8988T (cell line): ENCODE data around the gene TPD52L2.

ENCODE experiments used
- DNase-seq: peaks from one replicate; pipeline ENCODE4 v3.0.0; 2011

TPD52L2 gene

GRCh38 chr20:63937596-63937995 lies 72.5 kb downstream of the TPD52L2 start:
- peak; percentile 37 for DNase-seq

DNA sequence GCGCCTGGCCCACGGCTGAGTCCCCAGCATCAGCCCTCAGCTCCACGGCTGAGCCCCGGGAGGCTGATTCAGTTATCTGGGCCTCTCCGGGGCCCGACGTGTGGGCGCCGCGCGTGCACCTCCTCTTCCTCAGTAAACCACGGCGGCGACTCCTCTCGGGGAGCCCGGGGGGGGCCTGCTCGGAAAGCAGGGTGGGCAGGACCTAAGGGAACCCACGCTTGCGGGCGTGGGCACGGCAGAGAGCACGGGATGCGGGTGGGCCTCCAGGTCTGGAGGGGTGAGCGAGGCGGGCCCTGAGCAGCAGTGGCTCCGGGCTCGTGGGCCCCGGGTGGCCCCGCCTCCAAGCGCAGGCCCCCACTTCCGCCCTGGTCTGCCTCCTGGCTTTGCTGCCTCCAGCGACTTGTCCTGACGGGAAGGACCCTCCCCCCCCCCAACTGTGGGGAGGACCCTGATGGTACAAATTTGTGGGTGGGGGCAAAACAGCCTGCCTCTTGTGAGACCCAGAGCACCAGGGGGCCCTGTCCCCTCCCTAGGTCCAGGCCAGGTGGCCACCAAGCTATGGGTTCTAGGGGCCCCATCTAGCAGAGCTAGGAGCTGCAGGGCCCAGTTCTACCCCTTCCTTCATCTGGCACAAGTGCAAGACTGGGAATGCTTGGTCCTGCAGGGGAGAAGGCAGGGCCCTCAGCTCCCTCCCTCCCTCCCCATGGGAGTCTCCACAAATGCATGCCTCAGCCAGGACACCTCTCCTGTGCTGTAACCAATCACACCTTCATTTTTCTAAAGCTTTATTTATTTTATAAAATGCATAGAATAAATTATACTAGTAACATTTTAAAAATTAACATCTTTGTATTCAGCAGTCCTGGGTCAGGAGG lies 74.2 kb downstream of the TPD52L2 start:
- peak; percentile 68 for DNase-seq

DNA sequence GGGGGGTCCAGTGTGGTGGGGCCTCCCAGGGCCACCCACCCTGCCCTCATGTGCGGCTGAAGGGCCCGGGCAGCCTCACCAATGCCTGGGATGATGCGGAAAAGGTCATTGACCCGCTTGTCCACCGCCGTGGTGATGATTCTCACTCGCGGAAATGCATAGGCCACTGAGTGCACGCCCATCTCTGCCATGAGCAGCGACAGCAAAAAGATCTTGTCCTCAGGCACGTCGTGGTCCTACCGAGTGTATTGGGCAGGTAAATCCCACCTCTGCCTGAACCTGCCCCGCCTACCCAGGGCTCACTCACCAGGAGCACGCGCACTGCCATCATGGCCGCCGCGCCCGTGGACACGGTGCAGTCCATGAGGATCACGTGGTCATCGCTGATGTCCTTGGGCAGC lies 75.0 kb downstream of the TPD52L2 start:
- DNase-seq: no peak

DNA sequence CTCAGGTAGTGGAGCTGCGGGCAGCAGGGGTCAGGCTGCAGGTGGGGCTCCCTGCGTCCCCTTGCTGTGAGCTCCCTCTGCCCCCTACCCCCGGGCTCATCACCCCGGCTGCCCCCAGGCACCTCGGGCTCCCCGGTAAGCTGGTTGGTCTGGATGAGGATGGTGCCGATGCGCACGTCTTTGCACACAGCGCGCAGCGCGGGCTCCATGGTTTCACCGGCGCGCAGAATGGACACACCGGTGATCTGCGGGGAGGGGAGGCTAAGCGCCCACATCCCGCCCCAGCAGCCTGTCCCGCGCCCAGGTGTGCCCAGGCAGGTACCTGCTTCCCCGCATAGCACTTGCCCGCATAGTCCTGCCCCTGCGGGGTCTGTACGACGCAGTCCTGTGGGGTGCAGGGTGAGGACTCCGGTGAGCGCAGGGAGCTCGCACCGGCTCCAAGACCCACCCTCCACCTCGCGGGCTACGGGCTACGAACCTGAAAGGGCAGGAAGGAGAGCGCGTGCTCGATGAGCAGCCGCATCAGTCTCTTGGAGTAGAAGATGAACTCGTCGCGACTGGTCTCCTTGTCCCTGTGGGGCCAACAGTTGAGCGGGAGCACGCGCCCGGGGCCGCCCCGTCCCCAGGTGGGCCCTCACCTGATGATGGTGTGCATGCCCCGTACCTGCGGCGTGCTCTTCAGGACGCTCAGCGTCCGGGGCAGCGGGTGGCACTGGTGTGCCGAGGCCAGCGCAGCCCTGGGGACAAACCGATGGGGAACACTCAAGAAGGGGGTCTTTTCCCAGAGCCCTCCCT lies 75.6 kb downstream of the TPD52L2 start:
- DNase-seq: peak; percentile 21
